H9 (cell line): Measurements from ENCODE around the gene GMPR. TPM values are rescaled to one million over a fixed set of nuclear protein-coding genes. Genes with fewer than 3 reads are reported as not detected.

Experiments
- DNase-seq: peaks from one replicate; pipeline ENCODE4 v3.0.0-alpha.2; 2017
- H2AFZ ChIP-seq: one replicate; pipeline ENCODE4 v1.6.1; 2013; ENCODE audit warnings: mild to moderate bottlenecking, low read length, control low read depth, moderate library complexity
- H2AK5ac ChIP-seq: 2 replicates; pipeline ENCODE4 v1.6.1; 2013; ENCODE audit warnings: low read length, control low read depth, mixed read lengths; ENCODE audit not compliant: insufficient read length
- H2BK120ac ChIP-seq: one replicate; pipeline ENCODE4 v1.6.1; 2013; ENCODE audit warnings: low read depth, mild to moderate bottlenecking, low read length, control low read depth, inconsistent platforms; ENCODE audit not compliant: poor library complexity, severe bottlenecking
- H2BK12ac ChIP-seq: 2 replicates; pipeline ENCODE4 v1.6.1; 2013; ENCODE audit warnings: low read length, control low read depth, mixed read lengths, low read depth; ENCODE audit not compliant: insufficient read length
- H2BK15ac ChIP-seq: 2 replicates; pipeline ENCODE4 v1.6.1; 2013; ENCODE audit warnings: low read depth, low read length, control low read depth
- H2BK20ac ChIP-seq: one replicate; pipeline ENCODE4 v1.6.1; 2013; ENCODE audit warnings: low read depth, mild to moderate bottlenecking, low read length, control low read depth, inconsistent platforms; ENCODE audit not compliant: poor library complexity, severe bottlenecking
- H2BK5ac ChIP-seq: 2 replicates; pipeline ENCODE4 v1.6.1; 2013; ENCODE audit warnings: low read length, control low read depth, mixed read lengths; ENCODE audit not compliant: insufficient read length
- H3K14ac ChIP-seq: 2 replicates; pipeline ENCODE4 v1.6.1; 2013; ENCODE audit warnings: low read length, control low read depth; ENCODE audit not compliant: insufficient read depth
- H3K18ac ChIP-seq: 2 replicates; pipeline ENCODE4 v1.6.1; 2013; ENCODE audit warnings: low read depth, mild to moderate bottlenecking, mixed read lengths, low read length, control low read depth; ENCODE audit not compliant: insufficient read length
- H3K23ac ChIP-seq: 2 replicates; pipeline ENCODE4 v1.6.1; 2013; ENCODE audit warnings: low read length, control low read depth, mixed read lengths, low read depth; ENCODE audit not compliant: insufficient read length
- H3K23me2 ChIP-seq: 2 replicates; pipeline ENCODE4 v1.6.1; 2013; ENCODE audit warnings: low read depth, mild to moderate bottlenecking, mixed read lengths, low read length, control low read depth; ENCODE audit not compliant: insufficient read length, poor library complexity, severe bottlenecking
- H3K27ac ChIP-seq: 2 replicates; pipeline ENCODE4 v1.5.1; 2013; ENCODE audit warnings: low read length, control low read depth, mixed read lengths, low read depth; ENCODE audit not compliant: insufficient read length
- H3K27me3 ChIP-seq: 2 replicates; pipeline ENCODE4 v1.6.1; 2013; ENCODE audit warnings: low read length, control low read depth, inconsistent platforms; ENCODE audit not compliant: insufficient read depth
- H3K4ac ChIP-seq: 2 replicates; pipeline ENCODE4 v1.6.1; 2013; ENCODE audit warnings: low read depth, mild to moderate bottlenecking, control low read depth, inconsistent platforms, low read length, moderate library complexity
- H3K4me1 ChIP-seq: 2 replicates; pipeline ENCODE4 v1.6.1; 2013; ENCODE audit warnings: low read length, control low read depth, inconsistent platforms; ENCODE audit not compliant: insufficient read depth
- H3K4me2 ChIP-seq: 2 replicates; pipeline ENCODE4 v1.6.1; 2013; ENCODE audit warnings: low read length, control low read depth, mixed read lengths; ENCODE audit not compliant: insufficient read length, insufficient read depth
- H3K56ac ChIP-seq: 2 replicates; pipeline ENCODE4 v1.6.1; 2013; ENCODE audit warnings: low read depth, mild to moderate bottlenecking, mixed read lengths, low read length, control low read depth; ENCODE audit not compliant: insufficient read length
- H3K79me1 ChIP-seq: 2 replicates; pipeline ENCODE4 v1.6.1; 2013; ENCODE audit warnings: low read depth, mild to moderate bottlenecking, moderate library complexity, low read length, control low read depth, inconsistent platforms; ENCODE audit not compliant: insufficient read depth, poor library complexity, severe bottlenecking
- H3K79me2 ChIP-seq: 2 replicates; pipeline ENCODE4 v1.6.1; 2013; ENCODE audit warnings: low read length, control low read depth, inconsistent platforms; ENCODE audit not compliant: insufficient read depth
- H3K9ac ChIP-seq: 2 replicates; pipeline ENCODE4 v1.6.1; 2013; ENCODE audit warnings: low read length, control low read depth, mixed read lengths; ENCODE audit not compliant: insufficient read length; ENCODE audit errors: extremely low read depth
- H3K9me3 ChIP-seq: one replicate; pipeline ENCODE4 v1.6.1; 2013; ENCODE audit warnings: low read depth, low read length, inconsistent platforms; ENCODE audit not compliant: control insufficient read depth
- H3T11ph ChIP-seq: one replicate; pipeline ENCODE4 v1.6.1; 2013; ENCODE audit warnings: mild to moderate bottlenecking, low read length, control low read depth, inconsistent platforms
- H4K20me1 ChIP-seq: one replicate; pipeline ENCODE4 v1.6.1; 2013; ENCODE audit not compliant: control insufficient read depth, insufficient read length, insufficient read depth
- H4K5ac ChIP-seq: 2 replicates; pipeline ENCODE4 v1.6.1; 2013; ENCODE audit warnings: low read depth, mild to moderate bottlenecking, mixed read lengths, low read length, control low read depth; ENCODE audit not compliant: insufficient read length
- H4K8ac ChIP-seq: replicated peaks from 2 replicates; pipeline ENCODE4 v1.6.1; 2013; ENCODE audit warnings: low read length, control low read depth, mixed read lengths, low read depth; ENCODE audit not compliant: insufficient read length
- H4K91ac ChIP-seq: 2 replicates; pipeline ENCODE4 v1.6.1; 2013; ENCODE audit warnings: low read depth, mild to moderate bottlenecking, moderate library complexity, mixed read lengths, low read length, control low read depth; ENCODE audit not compliant: insufficient read length
- H3K27ac Mint-ChIP-seq, 3 experiments: 2 replicates in 2 of 3; 3 replicates in 1 of 3; pipeline ENCODE4 v1.8.0; 2020 to 2021; ENCODE audit warnings: mixed read lengths in 3 of 3, mild to moderate bottlenecking in 1 of 3, moderate library complexity in 1 of 3
- H3K27me3 Mint-ChIP-seq: 2 replicates; pipeline ENCODE4 v1.8.0; 2021; ENCODE audit warnings: low read depth, mild to moderate bottlenecking, moderate library complexity, mixed read lengths
- H3K36me3 Mint-ChIP-seq, 3 experiments: 2 replicates in 2 of 3; 3 replicates in 1 of 3; pipeline ENCODE4 v1.8.0; 2020 to 2021; ENCODE audit warnings: low read depth in 3 of 3, mixed read lengths in 3 of 3; ENCODE audit not compliant: insufficient read depth in 1 of 3
- H3K4me1 Mint-ChIP-seq, 2 experiments: 2 replicates each; pipeline ENCODE4 v1.8.0; 2020; ENCODE audit warnings: mixed read lengths in 2 of 2
- H3K4me3 Mint-ChIP-seq, 2 experiments: 2 replicates in 1 of 2; 3 replicates in 1 of 2; pipeline ENCODE4 v1.8.0; 2020 to 2021; ENCODE audit warnings: mild to moderate bottlenecking in 2 of 2, mixed read lengths in 2 of 2, moderate library complexity in 1 of 2
- H3K9me3 Mint-ChIP-seq, 2 experiments: 2 replicates in 1 of 2; 3 replicates in 1 of 2; pipeline ENCODE4 v1.8.0; 2020; ENCODE audit warnings: mild to moderate bottlenecking in 2 of 2, mixed read lengths in 2 of 2, moderate library complexity in 1 of 2
- WGBS: extraction: QIAGEN DNeasy Blood & Tissue Kit; methylation state at CpG from one replicate; pipeline ENCODE4 v1.1.7; 2013; ENCODE audit warnings: missing lambda C conversion rate, low lambda C conversion rate, mixed read lengths; ENCODE audit not compliant: insufficient read length; ENCODE audit errors: extremely low coverage; 5-methylcytosine and 5-hydroxymethylcytosine counted together
- total RNA-seq: library from RNA; stranded (reverse); gene quantifications from 2 replicates; pipeline ENCODE4 v1.2.1, GENCODE V29; 2021
- TF ChIP-seq, protein P1 (sequence below): fragments of 200-600 bp; sonication (generic); conservative IDR thresholded peaks from 3 replicates; pipeline ENCODE4 v1.8.0; 2021; ENCODE audit warnings: antibody characterized with exemption, mild to moderate bottlenecking

GMPR gene
- total RNA-seq, 1 experiment from 2014 or later: 0.70 TPM

DNA sequence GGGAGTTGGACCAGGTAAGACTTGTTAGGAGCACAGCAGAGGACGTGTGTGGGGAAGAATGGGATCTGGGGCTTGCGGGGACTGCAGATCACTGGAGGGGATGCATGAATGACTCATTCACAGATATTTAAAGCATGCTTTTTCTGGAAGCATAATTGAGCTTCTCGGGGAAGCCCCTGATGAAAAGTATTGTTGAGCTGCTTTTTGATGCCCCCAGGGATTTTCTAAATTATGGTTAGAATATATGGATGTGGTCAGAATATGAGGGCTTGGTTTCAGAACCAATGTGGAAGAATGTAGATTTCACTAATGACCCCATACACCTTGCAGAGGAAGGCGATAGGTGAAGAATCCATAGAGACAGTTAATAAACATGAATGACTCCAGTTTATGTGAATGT, 36.1 kb downstream of the GMPR start:
- Mint-ChIP-seq H3K27me3 (peaks cover 4% of the 10 kb centered on the region; the same call in 1 of the 2 replicates), H3K36me3 (no peaks in the 10 kb centered on the region; a peak in 1 of 7 replicates), H3K4me1 (peaks cover 6 to 15% of the 10 kb centered on the region in 2 experiments), H3K4me3 (no peak overlapping the region), H3K9me3 (no peaks in the 10 kb centered on the region; a peak in 1 of 5 replicates), H3K27ac (no peak overlapping the region)
- H3K9me3 ChIP-seq: no peaks in the 10 kb centered on the region
- H3K4me2 ChIP-seq: no peak overlapping the region
- no peaks in the 10 kb centered on the region for H3K4me1 ChIP-seq
- H2AFZ ChIP-seq: no peak overlapping the region
- no peak overlapping the region for H3K56ac ChIP-seq
- no peak overlapping the region for H3T11ph ChIP-seq
- TF ChIP-seq, protein P1, sequence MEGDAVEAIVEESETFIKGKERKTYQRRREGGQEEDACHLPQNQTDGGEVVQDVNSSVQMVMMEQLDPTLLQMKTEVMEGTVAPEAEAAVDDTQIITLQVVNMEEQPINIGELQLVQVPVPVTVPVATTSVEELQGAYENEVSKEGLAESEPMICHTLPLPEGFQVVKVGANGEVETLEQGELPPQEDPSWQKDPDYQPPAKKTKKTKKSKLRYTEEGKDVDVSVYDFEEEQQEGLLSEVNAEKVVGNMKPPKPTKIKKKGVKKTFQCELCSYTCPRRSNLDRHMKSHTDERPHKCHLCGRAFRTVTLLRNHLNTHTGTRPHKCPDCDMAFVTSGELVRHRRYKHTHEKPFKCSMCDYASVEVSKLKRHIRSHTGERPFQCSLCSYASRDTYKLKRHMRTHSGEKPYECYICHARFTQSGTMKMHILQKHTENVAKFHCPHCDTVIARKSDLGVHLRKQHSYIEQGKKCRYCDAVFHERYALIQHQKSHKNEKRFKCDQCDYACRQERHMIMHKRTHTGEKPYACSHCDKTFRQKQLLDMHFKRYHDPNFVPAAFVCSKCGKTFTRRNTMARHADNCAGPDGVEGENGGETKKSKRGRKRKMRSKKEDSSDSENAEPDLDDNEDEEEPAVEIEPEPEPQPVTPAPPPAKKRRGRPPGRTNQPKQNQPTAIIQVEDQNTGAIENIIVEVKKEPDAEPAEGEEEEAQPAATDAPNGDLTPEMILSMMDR: no peak
- no peak overlapping the region for H2BK15ac ChIP-seq
- H4K20me1 ChIP-seq: no peaks in the 10 kb centered on the region
- no peak overlapping the region for H3K18ac ChIP-seq
- H3K23ac ChIP-seq: no peak overlapping the region
- H2BK5ac ChIP-seq: no peak overlapping the region
- no peak overlapping the region for H3K27ac ChIP-seq
- no peak overlapping the region for H2AK5ac ChIP-seq
- H2BK20ac ChIP-seq: no peak overlapping the region
- no peaks in the 10 kb centered on the region for H3K23me2 ChIP-seq
- H3K9ac ChIP-seq: no peak overlapping the region
- H2BK12ac ChIP-seq: no peak overlapping the region
- H2BK120ac ChIP-seq: no peak overlapping the region
- no peak overlapping the region for H4K5ac ChIP-seq
- no peak for DNase-seq
- H3K14ac ChIP-seq: no peak overlapping the region
- no peak overlapping the region for H3K4ac ChIP-seq
- no peak overlapping the region for H4K91ac ChIP-seq
- no peak overlapping the region for H4K8ac ChIP-seq
- H3K79me2 ChIP-seq: no peaks in the 10 kb centered on the region
- WGBS: no CpG with 5 or more reads among the region's 4 CpGs
- H3K27me3 ChIP-seq: no peaks in the 10 kb centered on the region
- H3K79me1 ChIP-seq: no peaks in the 10 kb centered on the region
